WERI-Rb-1 (cell line): ENCODE results near the gene RPGRIP1L.

ENCODE experiments used
- DNase-seq: peaks from one replicate; pipeline ENCODE4 v3.0.0-alpha.2; 2020
- H3K27ac ChIP-seq: fragments of 250-450 bp; sonication (Bioruptor Pico); 2 replicates; pipeline ENCODE4 v1.5.1; 2020; ENCODE audit warnings: mild to moderate bottlenecking, moderate library complexity
- H3K27me3 ChIP-seq: fragments of 250-450 bp; sonication (Bioruptor Pico); 2 replicates; pipeline ENCODE4 v1.5.1; 2021; ENCODE audit warnings: mild to moderate bottlenecking, low read depth, moderate library complexity; ENCODE audit not compliant: insufficient read depth, severe bottlenecking
- H3K36me3 ChIP-seq: fragments of 250-450 bp; sonication (Bioruptor Pico); 2 replicates; pipeline ENCODE4 v1.5.1; 2020; ENCODE audit warnings: mild to moderate bottlenecking, moderate library complexity
- H3K4me3 ChIP-seq: 2 replicates; pipeline ENCODE4 v1.5.1; 2011; ENCODE audit warnings: low read depth, mild to moderate bottlenecking, control low read depth, low read length
- H3K9me3 ChIP-seq: fragments of 250-450 bp; sonication (Bioruptor Pico); 2 replicates; pipeline ENCODE4 v1.5.1; 2021; ENCODE audit warnings: mild to moderate bottlenecking, moderate library complexity; ENCODE audit not compliant: severe bottlenecking
- TF ChIP-seq, protein P1 (sequence below): IDR thresholded peaks from 2 replicates; pipeline ENCODE4 v1.5.1; 2011; ENCODE audit warnings: low read depth, mild to moderate bottlenecking, control low read depth, inconsistent platforms, low read length

Gene RPGRIP1L

DNA sequence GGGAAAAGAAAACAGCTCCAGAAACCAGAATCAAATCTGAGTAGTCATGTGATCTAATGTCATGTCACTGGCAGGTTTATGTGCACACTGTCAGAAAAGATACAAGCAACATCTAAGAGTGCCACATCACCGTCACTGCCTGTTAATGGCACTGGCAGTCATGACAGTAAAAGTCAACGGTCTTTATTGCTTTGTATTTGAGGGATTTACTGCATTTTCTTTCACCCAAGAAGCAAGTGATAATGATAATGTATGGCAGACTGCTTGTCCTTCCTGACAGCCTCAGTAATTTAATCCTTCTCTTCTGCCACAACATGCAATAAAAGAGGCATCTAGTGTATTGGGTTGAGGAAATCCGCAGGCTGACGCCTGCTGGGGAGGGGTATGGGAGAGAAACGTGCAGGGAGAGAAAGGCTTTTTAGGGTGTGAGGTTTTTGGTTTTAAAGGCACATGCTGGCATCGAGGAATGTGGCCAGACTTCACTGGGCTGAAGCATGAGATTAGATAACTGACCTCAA lies 92.4 kb downstream of the RPGRIP1L start:
- no peak overlapping the region for H3K27ac ChIP-seq
- DNase-seq, result peak; percentile 19
- TF ChIP-seq, protein P1, sequence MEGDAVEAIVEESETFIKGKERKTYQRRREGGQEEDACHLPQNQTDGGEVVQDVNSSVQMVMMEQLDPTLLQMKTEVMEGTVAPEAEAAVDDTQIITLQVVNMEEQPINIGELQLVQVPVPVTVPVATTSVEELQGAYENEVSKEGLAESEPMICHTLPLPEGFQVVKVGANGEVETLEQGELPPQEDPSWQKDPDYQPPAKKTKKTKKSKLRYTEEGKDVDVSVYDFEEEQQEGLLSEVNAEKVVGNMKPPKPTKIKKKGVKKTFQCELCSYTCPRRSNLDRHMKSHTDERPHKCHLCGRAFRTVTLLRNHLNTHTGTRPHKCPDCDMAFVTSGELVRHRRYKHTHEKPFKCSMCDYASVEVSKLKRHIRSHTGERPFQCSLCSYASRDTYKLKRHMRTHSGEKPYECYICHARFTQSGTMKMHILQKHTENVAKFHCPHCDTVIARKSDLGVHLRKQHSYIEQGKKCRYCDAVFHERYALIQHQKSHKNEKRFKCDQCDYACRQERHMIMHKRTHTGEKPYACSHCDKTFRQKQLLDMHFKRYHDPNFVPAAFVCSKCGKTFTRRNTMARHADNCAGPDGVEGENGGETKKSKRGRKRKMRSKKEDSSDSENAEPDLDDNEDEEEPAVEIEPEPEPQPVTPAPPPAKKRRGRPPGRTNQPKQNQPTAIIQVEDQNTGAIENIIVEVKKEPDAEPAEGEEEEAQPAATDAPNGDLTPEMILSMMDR, result no peak
- H3K4me3 ChIP-seq, result no peak overlapping the region
- H3K36me3 ChIP-seq, result no peaks in the 10 kb centered on the region
- no peaks in the 10 kb centered on the region for H3K9me3 ChIP-seq
- no peaks in the 10 kb centered on the region for H3K27me3 ChIP-seq

DNA sequence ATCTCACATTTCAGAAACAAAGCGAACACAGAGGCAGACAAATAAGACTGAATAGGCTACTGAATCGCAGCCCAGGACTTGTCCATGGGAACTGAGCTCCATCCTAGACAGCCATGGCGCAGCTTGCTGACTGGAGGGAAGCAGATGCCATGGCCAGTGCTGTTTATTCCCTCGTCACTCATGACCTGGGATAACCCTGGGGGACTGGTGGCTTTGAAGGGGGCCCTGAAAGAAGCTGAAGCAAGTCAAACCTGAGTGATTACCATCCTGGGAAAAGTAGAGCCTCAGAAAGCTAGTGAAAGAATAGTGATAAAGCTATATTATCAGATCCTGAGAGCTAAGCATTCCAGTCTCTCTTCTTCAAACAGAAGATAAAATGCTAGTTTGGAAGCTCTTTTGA lies 94.1 kb downstream of the RPGRIP1L start:
- Histone ChIP-seq H3K27me3 (no peaks in the 10 kb centered on the region), H3K27ac (no peak overlapping the region), H3K9me3 (no peaks in the 10 kb centered on the region), H3K36me3 (no peaks in the 10 kb centered on the region; the same call in 1 of the 2 replicates), H3K4me3 (no peak overlapping the region)
- TF ChIP-seq, protein P1, result no peak
- DNase-seq, result peak; percentile 20

DNA sequence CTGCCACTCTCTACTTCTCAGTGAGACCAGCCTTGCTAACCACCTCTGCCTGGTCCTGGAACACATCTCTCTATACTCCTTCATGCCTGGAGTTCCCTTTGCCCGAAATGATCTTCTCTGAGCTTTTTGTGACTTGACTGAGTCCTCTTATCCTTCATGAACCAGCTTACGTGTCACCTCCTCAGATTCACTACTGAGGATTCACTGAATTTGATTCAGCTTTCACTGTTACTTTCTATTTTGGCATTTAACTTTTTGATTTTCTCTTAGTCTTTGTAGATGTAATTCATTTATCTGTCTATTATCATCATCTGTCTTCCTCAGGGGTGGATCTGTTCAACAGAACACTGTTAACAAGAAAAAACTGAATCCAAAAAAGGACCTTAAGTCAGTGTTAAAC lies 95.6 kb downstream of the RPGRIP1L start:
- TF ChIP-seq, protein P1, result no peak
- H3K9me3 ChIP-seq, result no peaks in the 10 kb centered on the region
- H3K27ac ChIP-seq, result no peak overlapping the region
- no peak for DNase-seq
- H3K36me3 ChIP-seq, result no peaks in the 10 kb centered on the region; the same call in 1 of the 2 replicates
- H3K27me3 ChIP-seq, result no peaks in the 10 kb centered on the region
- no peak overlapping the region for H3K4me3 ChIP-seq

GRCh38 chr16:53605831-53606400 lies 97.7 kb downstream of the RPGRIP1L start:
- Histone ChIP-seq H3K9me3 (no peaks in the 10 kb centered on the region), H3K4me3 (no peak overlapping the region), H3K27me3 (no peaks in the 10 kb centered on the region), H3K27ac (no peak overlapping the region), H3K36me3 (no peaks in the 10 kb centered on the region; the same call in 1 of the 2 replicates)
- TF ChIP-seq, protein P1, result no peak
- DNase-seq, result no peak

- Histone ChIP-seq H3K27ac (no peak overlapping the region), H3K4me3 (no peak overlapping the region), H3K36me3 (no peaks in the 10 kb centered on the region; the same call in 1 of the 2 replicates), H3K9me3 (no peaks in the 10 kb centered on the region), H3K27me3 (no peaks in the 10 kb centered on the region)
- no peak for DNase-seq
- TF ChIP-seq, protein P1, result no peak
These were observed 98.3 kb downstream of the RPGRIP1L start for GRCh38 chr16:53605356-53605755.

GRCh38 chr16:53601961-53602360 lies 101.7 kb downstream of the RPGRIP1L start:
- Histone ChIP-seq H3K36me3 (no peaks in the 10 kb centered on the region; the same call in 1 of the 2 replicates), H3K27ac (no peak overlapping the region), H3K27me3 (no peaks in the 10 kb centered on the region), H3K4me3 (no peak overlapping the region), H3K9me3 (no peaks in the 10 kb centered on the region)
- DNase-seq, result no peak
- TF ChIP-seq, protein P1, result no peak
